ENCODE results near the gene CTRB1.
"Not testable (repeated sequence)": the region's sequence is repeated elsewhere in the genome, so short reads cannot be mapped to it uniquely, and the experiment has no call there.

Gene CTRB1

GRCh38 chr16:75196836-75197235, 22.0 kb upstream of the CTRB1 start:
- no peak overlapping the region for H3K4me3 ChIP-seq (ENCODE audit: low read depth, low read length)
- TF ChIP-seq CTCF (IDR thresholded peaks at IDR 0.05; ENCODE audit: borderline replicate concordance, insufficient read depth, low read depth, low read length) = no peak

DNA sequence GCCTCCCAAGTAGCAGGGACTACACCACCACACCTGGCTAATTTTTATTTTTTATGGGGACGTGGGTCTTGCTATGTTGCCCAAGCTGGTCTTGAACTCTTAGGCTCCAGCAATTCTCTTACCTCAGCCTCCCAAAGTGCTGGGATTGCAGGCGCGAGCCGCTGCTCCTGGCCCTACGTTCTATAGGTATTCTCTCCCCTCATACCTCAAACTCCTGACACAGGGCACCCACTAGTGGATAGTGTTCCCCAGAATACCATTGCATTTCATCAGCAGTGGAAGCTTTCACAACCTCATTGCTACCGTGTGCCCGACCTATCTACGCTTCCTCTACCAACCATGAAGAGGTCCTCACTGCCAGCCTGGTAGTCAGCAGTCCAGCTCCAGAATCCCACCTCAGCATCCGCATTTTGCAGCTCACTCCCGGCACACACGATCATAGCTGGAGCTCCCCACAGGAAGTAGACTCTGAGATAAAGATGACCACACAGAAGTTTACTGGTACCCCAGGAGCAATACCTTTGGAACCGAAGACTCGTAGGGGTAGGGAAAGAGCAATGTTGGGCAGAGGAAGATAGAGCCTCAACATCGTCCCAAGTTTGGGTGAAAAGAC, 21.2 kb upstream of the CTRB1 start:
- no peak overlapping the region for H3K4me3 ChIP-seq (ENCODE audit: low read depth, low read length)

DNA sequence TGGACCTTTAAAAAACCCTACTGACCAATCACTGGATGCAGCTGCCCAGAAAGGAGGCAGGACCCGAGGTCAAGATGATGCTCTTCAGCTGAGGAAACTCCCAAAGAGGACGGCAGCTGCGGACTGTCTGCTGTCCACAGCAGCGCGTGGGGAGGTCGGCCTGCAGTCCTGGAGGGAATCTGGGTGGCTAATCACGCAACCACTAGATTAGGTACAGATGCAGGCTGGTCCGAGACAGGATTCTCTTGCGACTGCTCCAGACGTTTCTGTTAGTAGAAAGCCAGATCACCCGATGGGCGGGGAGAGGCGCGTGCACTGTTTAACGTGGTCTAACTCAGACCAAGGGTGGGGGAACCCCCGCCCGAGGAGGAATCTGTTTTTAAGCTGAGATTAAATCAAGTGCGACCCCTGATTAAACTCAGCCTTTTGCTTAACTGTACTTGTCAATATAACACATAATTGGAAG, 20.6 kb upstream of the CTRB1 start:
- TF ChIP-seq CTCF (IDR thresholded peaks at IDR 0.05; ENCODE audit: borderline replicate concordance, insufficient read depth, low read depth, low read length) = no peak
- H3K4me3 ChIP-seq (ENCODE audit: low read depth, low read length) = no peak overlapping the region

More for the DNA sequence above, 21.2 kb upstream of the CTRB1 start:
- no peak for TF ChIP-seq CTCF (IDR thresholded peaks at IDR 0.05; ENCODE audit: borderline replicate concordance, insufficient read depth, low read depth, low read length)

- H3K4me3 ChIP-seq (ENCODE audit: low read depth, low read length) = no peak overlapping the region
- no peak for TF ChIP-seq CTCF (IDR thresholded peaks at IDR 0.05; ENCODE audit: borderline replicate concordance, insufficient read depth, low read depth, low read length)
Observed at GRCh38 chr16:75202069-75202590, 16.7 kb upstream of the CTRB1 start.

- no peak for TF ChIP-seq CTCF (IDR thresholded peaks at IDR 0.05; ENCODE audit: borderline replicate concordance, insufficient read depth, low read depth, low read length)
- H3K4me3 ChIP-seq (ENCODE audit: low read depth, low read length) = no peak overlapping the region
Observed at GRCh38 chr16:75203096-75203495, 15.7 kb upstream of the CTRB1 start.

DNA sequence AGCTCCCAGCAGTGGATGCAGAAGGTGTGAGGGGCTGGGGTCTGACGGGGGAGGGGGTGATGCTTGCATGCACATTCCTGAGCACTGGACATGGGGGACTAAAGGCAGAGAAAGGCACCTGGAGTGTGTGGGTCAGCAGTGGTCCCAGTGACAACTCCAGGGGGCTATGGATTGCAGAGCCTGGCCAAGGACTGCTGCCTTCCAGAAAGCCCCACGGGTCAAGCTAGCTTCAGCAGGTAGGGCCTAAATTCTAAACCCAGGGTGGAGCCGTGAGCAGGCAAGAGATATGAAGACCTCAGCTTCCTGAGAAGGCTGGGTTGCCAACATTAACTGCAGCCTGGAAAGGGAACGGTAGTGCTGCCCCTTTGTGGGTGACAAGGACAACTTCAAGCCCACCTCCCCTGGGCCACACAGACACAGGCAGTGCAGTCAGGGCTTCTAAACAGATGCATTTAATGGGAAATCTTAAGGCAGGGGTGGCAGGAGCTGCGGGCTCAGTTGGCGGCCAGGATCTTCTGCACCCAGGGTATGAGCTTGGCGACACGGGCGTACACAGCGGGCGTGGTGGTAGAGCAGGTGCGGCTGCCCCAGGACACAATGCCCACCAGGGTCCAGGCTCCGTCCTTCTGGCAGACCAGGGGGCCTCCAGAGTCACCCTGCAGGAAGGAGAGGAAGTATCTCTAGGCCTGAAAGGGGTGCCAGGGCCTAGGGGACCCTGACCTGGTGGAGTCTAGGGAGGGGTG, 14.9 kb upstream of the CTRB1 start:
- TF ChIP-seq CTCF (IDR thresholded peaks at IDR 0.05; ENCODE audit: borderline replicate concordance, insufficient read depth, low read depth, low read length) = no peak
- H3K4me3 ChIP-seq (ENCODE audit: low read depth, low read length) = no peak overlapping the region

- H3K4me3 ChIP-seq (ENCODE audit: low read depth, low read length) = no peak overlapping the region
- no peak for TF ChIP-seq CTCF (IDR thresholded peaks at IDR 0.05; ENCODE audit: borderline replicate concordance, insufficient read depth, low read depth, low read length)
Observed at GRCh38 chr16:75204410-75204758, 14.4 kb upstream of the CTRB1 start.

GRCh38 chr16:75204905-75205304, 13.9 kb upstream of the CTRB1 start:
- not testable (repeated sequence) for H3K4me3 ChIP-seq (ENCODE audit: low read depth, low read length)

DNA sequence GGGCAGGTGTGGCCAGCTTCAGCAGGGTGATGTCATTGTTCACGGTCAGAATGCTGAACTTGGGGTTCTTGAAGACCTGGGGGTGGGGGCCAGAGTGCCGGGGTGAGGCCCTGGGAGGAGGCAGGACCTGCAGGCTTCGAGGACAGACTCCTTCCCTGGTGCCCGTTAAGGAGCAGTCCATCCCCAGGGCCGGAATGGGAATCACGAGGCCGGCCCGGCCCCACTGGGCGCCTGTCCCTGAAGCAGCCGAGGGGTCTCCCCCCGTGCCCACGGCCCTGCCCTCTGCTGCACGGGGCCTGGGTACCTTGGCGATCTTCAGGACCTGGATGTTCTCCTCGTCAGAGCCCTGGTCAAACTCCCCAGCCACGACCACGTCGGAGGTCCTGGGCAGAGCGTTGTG, 13.3 kb upstream of the CTRB1 start:
- H3K4me3 ChIP-seq (ENCODE audit: low read depth, low read length) = not testable (repeated sequence)

- H3K4me3 ChIP-seq (ENCODE audit: low read depth, low read length) = not testable (repeated sequence)
Observed at GRCh38 chr16:75205961-75206748, 12.6 kb upstream of the CTRB1 start.

Data from GM12875 (cell line).